A673 (cell line): Measurements from ENCODE around the gene EIF4EBP3. TPM values are rescaled to one million over a fixed set of nuclear protein-coding genes. Genes with fewer than 3 reads are reported as not detected.

Source experiments
- BruUV-seq: library from RNA; stranded (reverse); fragments of 400-500 nt; replicated peaks from 2 replicates; lab custom pipeline; 2021; lab: Mats Ljungman, UMichigan
- CTCF ChIA-PET: fragments of 300-600 bp; sonication (Branson Sonifier 250); formaldehyde crosslinking; loops from one replicate; lab custom pipeline; 2022; ENCODE audit warnings: antibody characterized with exemption; lab: Charles Lee
- POLR2A ChIA-PET: fragments of 300-600 bp; sonication (Branson Sonifier 250); formaldehyde crosslinking; loops from one replicate; lab custom pipeline; 2022; ENCODE audit warnings: antibody characterized with exemption; ENCODE audit not compliant: low non-redundant PET; lab: Charles Lee
- DNase-seq: peaks from one replicate; pipeline ENCODE4 v3.0.0-alpha.2; 2015; ENCODE audit warnings: low spot score
- H3K27ac ChIP-seq: fragments of 200-600 bp; sonication (generic); 2 replicates; pipeline ENCODE4 v1.5.1; 2016; ENCODE audit warnings: mixed run types, low read depth, mild to moderate bottlenecking, mixed read lengths, antibody characterized with exemption, low read length; ENCODE audit not compliant: poor library complexity, severe bottlenecking
- H3K27me3 ChIP-seq: fragments of 200-600 bp; sonication (generic); replicated peaks from 2 replicates; pipeline ENCODE4 v1.6.1; 2017; ENCODE audit warnings: mixed run types, low read depth, mild to moderate bottlenecking, mixed read lengths, antibody characterized with exemption, low read length; ENCODE audit not compliant: insufficient read depth, poor library complexity
- H3K36me3 ChIP-seq: fragments of 200-600 bp; sonication (generic); 2 replicates; pipeline ENCODE4 v1.6.1; 2016; ENCODE audit warnings: mixed run types, mild to moderate bottlenecking, mixed read lengths, antibody characterized with exemption, low read length; ENCODE audit not compliant: insufficient read depth, poor library complexity, severe bottlenecking
- H3K4me1 ChIP-seq: fragments of 200-600 bp; sonication (generic); 2 replicates; pipeline ENCODE4 v1.6.1; 2017; ENCODE audit warnings: mixed run types, mild to moderate bottlenecking, mixed read lengths, antibody characterized with exemption, low read length; ENCODE audit not compliant: insufficient read depth, poor library complexity, severe bottlenecking
- H3K4me3 ChIP-seq: fragments of 200-600 bp; sonication (generic); 2 replicates; pipeline ENCODE4 v1.5.1; 2016; ENCODE audit warnings: low read depth, mixed run types, mild to moderate bottlenecking, mixed read lengths, low read length; ENCODE audit not compliant: poor library complexity, severe bottlenecking
- H3K9me3 ChIP-seq: fragments of 200-600 bp; sonication (generic); 2 replicates; pipeline ENCODE4 v1.6.1; 2016; ENCODE audit warnings: mixed run types, low read depth, mild to moderate bottlenecking, mixed read lengths, antibody characterized with exemption, low read length; ENCODE audit not compliant: poor library complexity, severe bottlenecking
- EZH2 ChIP-seq: fragments of 200-600 bp; sonication (generic); IDR thresholded peaks from 2 replicates; pipeline ENCODE4 v1.6.1; 2017; ENCODE audit warnings: borderline replicate concordance, low read depth, mild to moderate bottlenecking, mixed read lengths, antibody characterized with exemption, low read length; ENCODE audit not compliant: poor library complexity, severe bottlenecking
- intact Hi-C: fragments of 100-400 bp; cut with micrococcal nuclease; formaldehyde crosslinking; loops from one replicate; pipeline ENCODE4 v1.10.0; 2022; ENCODE audit not compliant: unreplicated experiment
- total RNA-seq: library from RNA; stranded (reverse); gene quantifications from 2 replicates; pipeline ENCODE4 v1.2.3, GENCODE V29; 2021
- TF ChIP-seq, protein P1 (sequence below): fragments of 300-800, 200-600 bp; sonication (generic); conservative IDR thresholded peaks from 2 replicates; pipeline ENCODE4 v1.5.1; 2017; ENCODE audit warnings: low read depth, mild to moderate bottlenecking, antibody characterized with exemption, low read length, moderate library complexity, mixed read lengths

EIF4EBP3 gene
- total RNA-seq, 1 experiment from 2014 or later: 7.6 TPM

- BruUV-seq: no TSS peak
Measured at GRCh38 chr5:140568443-140569063, 21.1 kb downstream of the EIF4EBP3 start.

GRCh38 chr5:140569197-140569596 is 21.7 kb downstream of the EIF4EBP3 start:
- peaks cover 21% of the 10 kb centered on the region for H3K36me3 ChIP-seq
- POLR2A ChIA-PET: no interaction called here

More at GRCh38 chr5:140568443-140569063, 21.1 kb downstream of the EIF4EBP3 start:
- Histone ChIP-seq H3K9me3 (no peaks in the 10 kb centered on the region), H3K4me3 (no peak overlapping the region), H3K36me3 (peaks cover 21% of the 10 kb centered on the region), H3K27ac (no peak overlapping the region), H3K4me1 (peaks cover 10% of the 10 kb centered on the region), H3K27me3 (no peaks in the 10 kb centered on the region)
- no peak for TF ChIP-seq EZH2
- TF ChIP-seq, protein P1, sequence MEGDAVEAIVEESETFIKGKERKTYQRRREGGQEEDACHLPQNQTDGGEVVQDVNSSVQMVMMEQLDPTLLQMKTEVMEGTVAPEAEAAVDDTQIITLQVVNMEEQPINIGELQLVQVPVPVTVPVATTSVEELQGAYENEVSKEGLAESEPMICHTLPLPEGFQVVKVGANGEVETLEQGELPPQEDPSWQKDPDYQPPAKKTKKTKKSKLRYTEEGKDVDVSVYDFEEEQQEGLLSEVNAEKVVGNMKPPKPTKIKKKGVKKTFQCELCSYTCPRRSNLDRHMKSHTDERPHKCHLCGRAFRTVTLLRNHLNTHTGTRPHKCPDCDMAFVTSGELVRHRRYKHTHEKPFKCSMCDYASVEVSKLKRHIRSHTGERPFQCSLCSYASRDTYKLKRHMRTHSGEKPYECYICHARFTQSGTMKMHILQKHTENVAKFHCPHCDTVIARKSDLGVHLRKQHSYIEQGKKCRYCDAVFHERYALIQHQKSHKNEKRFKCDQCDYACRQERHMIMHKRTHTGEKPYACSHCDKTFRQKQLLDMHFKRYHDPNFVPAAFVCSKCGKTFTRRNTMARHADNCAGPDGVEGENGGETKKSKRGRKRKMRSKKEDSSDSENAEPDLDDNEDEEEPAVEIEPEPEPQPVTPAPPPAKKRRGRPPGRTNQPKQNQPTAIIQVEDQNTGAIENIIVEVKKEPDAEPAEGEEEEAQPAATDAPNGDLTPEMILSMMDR: no peak
- ChIA-PET CTCF (no interaction called here), POLR2A (no interaction called here)
- intact Hi-C loops: no loop called here
- DNase-seq: no peak

DNA sequence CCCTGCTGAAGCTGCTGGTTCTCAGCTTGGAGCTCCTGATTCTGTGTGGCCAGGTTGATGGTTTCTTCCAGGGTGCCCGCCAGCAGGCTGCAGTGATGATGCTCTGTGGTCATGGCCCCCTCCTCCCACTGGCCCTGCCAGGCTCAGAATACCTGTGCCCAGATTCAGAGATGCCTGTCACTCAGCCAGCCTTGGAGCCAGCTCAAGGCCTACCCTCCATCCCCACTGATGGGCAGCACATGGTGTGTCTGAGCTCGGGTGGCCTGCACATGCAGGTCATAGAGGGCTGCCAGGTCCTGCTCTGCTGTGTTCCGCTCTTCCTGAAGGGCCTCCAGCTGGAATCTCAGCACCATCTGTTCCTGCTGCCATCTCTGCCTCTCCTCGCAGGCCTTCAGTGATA is 22.6 kb downstream of the EIF4EBP3 start:
- no peak overlapping the region for H3K27ac ChIP-seq
- H3K27me3 ChIP-seq: no peaks in the 10 kb centered on the region
- BruUV-seq: no TSS peak
- DNase-seq: no peak
- TF ChIP-seq, protein P1: no peak
- TF ChIP-seq EZH2: no peak
- peaks cover 7% of the 10 kb centered on the region for H3K4me1 ChIP-seq
- intact Hi-C loops: no loop called here
- POLR2A ChIA-PET: no interaction called here
- CTCF ChIA-PET: interaction anchor here (0.6 kb wide), 1 partner anchor 1959 kb away, joined by 4 read pairs; no protein-coding TSS in a partner anchor
- H3K9me3 ChIP-seq: no peaks in the 10 kb centered on the region
- no peak overlapping the region for H3K4me3 ChIP-seq
- peaks cover 21% of the 10 kb centered on the region for H3K36me3 ChIP-seq

More at GRCh38 chr5:140569197-140569596, 21.7 kb downstream of the EIF4EBP3 start:
- CTCF ChIA-PET: no interaction called here
- TF ChIP-seq EZH2: no peak
- TF ChIP-seq, protein P1: no peak
- Histone ChIP-seq H3K27ac (peak overlapping the region; percentile 1), H3K4me1 (peaks cover 7% of the 10 kb centered on the region), H3K9me3 (no peaks in the 10 kb centered on the region), H3K4me3 (no peak overlapping the region), H3K27me3 (no peaks in the 10 kb centered on the region)
- no peak for DNase-seq
- no TSS peak for BruUV-seq
- intact Hi-C loops: no loop called here
